Activated naive CD8-positive, alpha-beta T cell (primary cell): ENCODE measurements around the gene LYRM7.

Experiments used
- H3K27ac Mint-ChIP-seq: one replicate; pipeline ENCODE4 v1.8.0; 2021; ENCODE audit warnings: mixed read lengths
- H3K27me3 Mint-ChIP-seq: one replicate; pipeline ENCODE4 v1.8.0; 2021; ENCODE audit warnings: mixed read lengths
- H3K36me3 Mint-ChIP-seq: one replicate; pipeline ENCODE4 v1.8.0; 2021; ENCODE audit warnings: mixed read lengths
- H3K4me1 Mint-ChIP-seq: one replicate; pipeline ENCODE4 v1.8.0; 2021; ENCODE audit warnings: low read depth, mixed read lengths
- H3K4me3 Mint-ChIP-seq: one replicate; pipeline ENCODE4 v1.8.0; 2021; ENCODE audit warnings: mild to moderate bottlenecking, mixed read lengths
- H3K9me3 Mint-ChIP-seq: one replicate; pipeline ENCODE4 v1.8.0; 2021; ENCODE audit warnings: low read depth, mixed read lengths

LYRM7 gene

GRCh38 chr5:131198625-131199024 lies 27.9 kb downstream of the LYRM7 start:
- Mint-ChIP-seq H3K27ac (no peak overlapping the region), H3K36me3 (peaks cover 16% of the 10 kb centered on the region), H3K4me3 (no peak overlapping the region), H3K27me3 (no peaks in the 10 kb centered on the region), H3K9me3 (no peaks in the 10 kb centered on the region), H3K4me1 (peaks cover 20% of the 10 kb centered on the region)

GRCh38 chr5:131200560-131200959 lies 29.8 kb downstream of the LYRM7 start:
- no peak overlapping the region for H3K4me3 Mint-ChIP-seq
- H3K4me1 Mint-ChIP-seq: peaks cover 15% of the 10 kb centered on the region
- peaks cover 16% of the 10 kb centered on the region for H3K36me3 Mint-ChIP-seq
- no peaks in the 10 kb centered on the region for H3K9me3 Mint-ChIP-seq
- H3K27me3 Mint-ChIP-seq: no peaks in the 10 kb centered on the region
- H3K27ac Mint-ChIP-seq: no peak overlapping the region

- H3K27me3 Mint-ChIP-seq: no peaks in the 10 kb centered on the region
- no peak overlapping the region for H3K27ac Mint-ChIP-seq
- no peaks in the 10 kb centered on the region for H3K9me3 Mint-ChIP-seq
- H3K4me1 Mint-ChIP-seq: peaks cover 37% of the 10 kb centered on the region
- no peak overlapping the region for H3K4me3 Mint-ChIP-seq
- peaks cover 15% of the 10 kb centered on the region for H3K36me3 Mint-ChIP-seq
Observed at GRCh38 chr5:131204964-131205363, 34.2 kb downstream of the LYRM7 start.

- H3K4me3 Mint-ChIP-seq: no peak overlapping the region
- peaks cover 48% of the 10 kb centered on the region for H3K4me1 Mint-ChIP-seq
- H3K9me3 Mint-ChIP-seq: no peaks in the 10 kb centered on the region
- peaks cover 12% of the 10 kb centered on the region for H3K36me3 Mint-ChIP-seq
- no peaks in the 10 kb centered on the region for H3K27me3 Mint-ChIP-seq
- H3K27ac Mint-ChIP-seq: no peak overlapping the region
Observed at GRCh38 chr5:131206061-131206460, 35.3 kb downstream of the LYRM7 start.

DNA sequence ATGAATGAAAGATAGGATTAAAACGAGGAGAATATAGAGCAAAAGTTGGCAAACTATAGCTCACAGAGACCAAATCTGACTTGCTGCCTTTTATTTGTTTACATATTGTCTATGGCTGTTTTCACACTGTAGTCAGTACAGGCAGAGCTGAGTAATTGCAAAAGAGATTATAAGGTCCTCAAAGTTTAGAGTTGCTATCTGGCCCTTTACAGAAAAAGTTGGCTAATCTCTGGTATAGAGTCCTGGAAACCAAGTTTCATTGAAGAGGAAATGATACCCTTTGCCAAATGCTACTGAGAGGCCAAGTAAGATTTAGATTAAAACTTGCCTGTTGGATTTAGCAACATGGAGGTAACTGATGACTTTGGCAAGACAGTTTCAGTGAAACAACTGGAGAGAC lies 36.0 kb downstream of the LYRM7 start:
- Mint-ChIP-seq H3K27me3 (no peaks in the 10 kb centered on the region), H3K9me3 (no peaks in the 10 kb centered on the region), H3K4me3 (no peak overlapping the region), H3K36me3 (peaks cover 12% of the 10 kb centered on the region), H3K27ac (peak overlapping the region; percentile 51), H3K4me1 (peaks cover 53% of the 10 kb centered on the region)

GRCh38 chr5:131209175-131209505 lies 38.4 kb downstream of the LYRM7 start:
- Mint-ChIP-seq H3K4me1 (peaks cover 65% of the 10 kb centered on the region), H3K4me3 (peak overlapping the region; percentile 83), H3K9me3 (no peaks in the 10 kb centered on the region), H3K27me3 (no peaks in the 10 kb centered on the region), H3K27ac (peak overlapping the region; percentile 97), H3K36me3 (peaks cover 9% of the 10 kb centered on the region)

DNA sequence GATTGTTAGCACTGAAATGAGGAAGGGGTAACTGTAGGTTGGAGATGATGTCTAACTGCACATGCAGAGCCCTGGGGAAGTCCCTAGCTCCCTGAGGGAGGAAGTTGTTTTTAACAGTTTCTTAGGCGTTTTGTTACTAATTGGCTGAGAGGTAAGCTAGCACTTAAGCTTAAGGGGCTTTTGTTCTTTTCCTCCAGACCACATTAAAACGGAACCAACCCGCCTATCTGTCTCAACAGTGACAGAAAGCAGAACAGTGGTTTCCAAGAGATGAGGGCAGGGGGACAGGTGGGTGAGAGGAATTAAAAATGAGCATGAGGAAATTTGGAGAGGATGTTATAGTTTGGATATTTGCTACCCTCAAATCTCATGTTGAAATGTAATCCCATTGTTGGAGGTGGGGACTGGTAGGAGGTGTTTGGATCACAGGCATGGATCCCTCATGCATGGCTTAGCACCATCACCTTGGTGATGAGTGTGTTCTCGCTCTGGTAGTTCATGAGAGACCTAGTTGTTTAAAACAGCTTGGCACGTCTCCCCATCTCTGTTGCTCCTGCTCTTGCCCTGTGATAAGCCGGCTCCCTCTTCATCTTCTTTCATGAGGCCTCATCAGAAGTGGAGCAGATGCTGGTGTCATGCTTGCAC lies 38.9 kb downstream of the LYRM7 start:
- Mint-ChIP-seq H3K4me3 (peak overlapping the region; percentile 83), H3K36me3 (peaks cover 9% of the 10 kb centered on the region), H3K9me3 (no peaks in the 10 kb centered on the region), H3K27ac (peak overlapping the region; percentile 97), H3K27me3 (no peaks in the 10 kb centered on the region), H3K4me1 (peaks cover 69% of the 10 kb centered on the region)

DNA sequence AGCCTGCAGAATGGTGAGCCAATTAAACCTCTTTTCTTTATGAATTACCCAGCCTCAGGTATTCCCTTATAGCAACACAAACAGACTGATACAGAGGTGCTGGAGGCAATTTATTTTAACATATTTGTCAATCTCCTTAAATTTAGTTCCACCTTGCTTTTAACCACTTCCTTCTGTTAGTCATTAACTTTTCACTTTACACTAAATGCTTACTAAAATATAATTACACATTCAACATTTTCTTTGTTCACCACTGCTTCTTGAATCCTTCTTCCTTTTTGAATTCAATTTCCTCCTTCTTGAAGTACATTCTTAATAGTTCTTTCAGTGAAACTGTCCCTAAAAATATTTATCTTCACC lies 39.4 kb downstream of the LYRM7 start:
- Mint-ChIP-seq H3K4me1 (peaks cover 73% of the 10 kb centered on the region), H3K27me3 (no peaks in the 10 kb centered on the region), H3K9me3 (no peaks in the 10 kb centered on the region)

GRCh38 chr5:131211669-131212068 lies 40.9 kb downstream of the LYRM7 start:
- Mint-ChIP-seq H3K4me3 (no peak overlapping the region), H3K36me3 (peaks cover 2% of the 10 kb centered on the region), H3K27me3 (no peaks in the 10 kb centered on the region), H3K27ac (peak overlapping the region; percentile 64), H3K9me3 (no peaks in the 10 kb centered on the region), H3K4me1 (peaks cover 72% of the 10 kb centered on the region)

More for the DNA sequence above, 39.4 kb downstream of the LYRM7 start:
- Mint-ChIP-seq H3K4me3 (peak overlapping the region; percentile 83), H3K36me3 (peaks cover 7% of the 10 kb centered on the region), H3K27ac (peak overlapping the region; percentile 97)

DNA sequence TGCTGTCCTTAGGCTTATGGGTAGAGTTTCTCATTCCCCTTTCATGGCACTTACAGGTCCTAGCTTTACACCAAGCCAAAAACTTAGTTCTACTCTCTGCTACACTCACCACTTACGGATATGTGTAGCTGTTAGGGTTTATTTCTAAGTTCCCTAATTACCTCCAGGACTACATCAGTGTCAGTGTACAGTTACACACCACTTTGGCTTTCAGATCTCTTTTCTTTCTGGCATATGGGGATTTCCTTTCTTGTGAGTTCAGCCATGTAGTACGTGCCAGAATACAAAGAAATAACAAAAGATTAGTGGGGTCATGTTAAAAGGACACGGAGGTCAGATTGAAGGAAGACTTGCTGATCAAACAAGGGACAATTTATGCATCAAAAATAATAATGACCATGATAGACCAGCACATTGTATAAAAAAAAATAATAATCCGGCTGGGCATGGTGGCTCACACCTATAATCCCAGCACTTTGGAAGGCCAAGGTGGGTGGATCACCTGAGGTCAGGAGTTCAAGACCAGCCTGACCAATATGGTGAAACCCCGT lies 41.8 kb downstream of the LYRM7 start:
- H3K4me3 Mint-ChIP-seq: peak overlapping the region; percentile 38
- peaks cover 3% of the 10 kb centered on the region for H3K36me3 Mint-ChIP-seq
- no peaks in the 10 kb centered on the region for H3K9me3 Mint-ChIP-seq
- H3K27ac Mint-ChIP-seq: peak overlapping the region; percentile 93
- no peaks in the 10 kb centered on the region for H3K27me3 Mint-ChIP-seq
- H3K4me1 Mint-ChIP-seq: peaks cover 67% of the 10 kb centered on the region

DNA sequence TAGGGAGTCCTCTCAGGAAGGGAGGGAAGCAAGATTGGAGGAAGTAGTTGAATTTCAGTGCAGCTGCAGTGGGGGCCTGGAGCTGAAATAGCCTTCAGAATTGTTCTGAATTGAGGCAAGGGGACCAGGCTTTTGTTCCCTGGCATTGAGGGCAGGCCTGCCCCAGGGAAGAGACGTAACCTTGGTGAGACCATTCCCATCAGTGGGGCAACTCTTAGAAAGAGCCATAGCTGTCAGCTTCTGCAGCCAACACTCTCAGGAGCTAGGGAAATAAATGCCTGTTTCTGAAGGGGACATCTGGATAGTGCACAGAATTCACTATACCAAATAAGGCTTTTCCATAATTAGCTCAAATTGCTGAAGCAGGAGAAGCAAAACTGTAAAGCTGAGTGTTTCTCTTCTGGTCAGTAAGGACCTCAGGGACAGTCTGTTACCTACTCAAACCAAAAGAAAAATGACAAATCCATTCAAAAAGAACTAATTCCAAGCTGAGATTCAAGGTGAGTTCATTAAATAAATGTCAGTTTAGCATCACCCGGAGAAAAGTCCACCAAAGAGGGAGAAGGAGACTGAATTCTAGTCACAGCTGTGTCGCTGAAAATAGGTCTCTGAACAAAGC lies 44.0 kb downstream of the LYRM7 start:
- Mint-ChIP-seq H3K4me1 (peaks cover 65% of the 10 kb centered on the region), H3K9me3 (no peaks in the 10 kb centered on the region), H3K27ac (peak overlapping the region; percentile 22), H3K27me3 (no peaks in the 10 kb centered on the region), H3K36me3 (peaks cover 3% of the 10 kb centered on the region), H3K4me3 (no peak overlapping the region)

GRCh38 chr5:131217791-131218190 lies 47.0 kb downstream of the LYRM7 start:
- peaks cover 3% of the 10 kb centered on the region for H3K36me3 Mint-ChIP-seq
- H3K4me3 Mint-ChIP-seq: no peak overlapping the region
- H3K4me1 Mint-ChIP-seq: peaks cover 40% of the 10 kb centered on the region
- no peak overlapping the region for H3K27ac Mint-ChIP-seq
- no peaks in the 10 kb centered on the region for H3K27me3 Mint-ChIP-seq
- H3K9me3 Mint-ChIP-seq: no peaks in the 10 kb centered on the region

DNA sequence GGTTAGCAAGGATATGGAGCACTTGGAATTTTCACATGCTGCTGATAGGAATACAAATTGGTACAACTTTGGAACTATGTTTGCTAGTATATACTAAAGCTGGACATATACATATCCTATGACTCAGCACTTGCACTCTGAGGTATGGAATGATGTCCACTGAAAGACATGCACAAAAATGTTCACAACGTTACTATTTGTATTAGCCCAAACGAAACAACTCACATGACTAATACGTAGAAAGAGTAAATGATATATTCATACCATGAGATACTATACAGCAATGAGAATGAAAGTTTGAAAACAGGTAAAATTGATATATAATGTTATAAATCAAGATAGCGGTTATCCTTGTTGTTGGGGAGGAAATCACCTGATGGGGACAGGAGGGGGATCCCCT lies 47.6 kb downstream of the LYRM7 start:
- Mint-ChIP-seq H3K27ac (no peak overlapping the region), H3K4me1 (peaks cover 39% of the 10 kb centered on the region), H3K9me3 (no peaks in the 10 kb centered on the region), H3K4me3 (no peak overlapping the region), H3K36me3 (peaks cover 3% of the 10 kb centered on the region), H3K27me3 (no peaks in the 10 kb centered on the region)

DNA sequence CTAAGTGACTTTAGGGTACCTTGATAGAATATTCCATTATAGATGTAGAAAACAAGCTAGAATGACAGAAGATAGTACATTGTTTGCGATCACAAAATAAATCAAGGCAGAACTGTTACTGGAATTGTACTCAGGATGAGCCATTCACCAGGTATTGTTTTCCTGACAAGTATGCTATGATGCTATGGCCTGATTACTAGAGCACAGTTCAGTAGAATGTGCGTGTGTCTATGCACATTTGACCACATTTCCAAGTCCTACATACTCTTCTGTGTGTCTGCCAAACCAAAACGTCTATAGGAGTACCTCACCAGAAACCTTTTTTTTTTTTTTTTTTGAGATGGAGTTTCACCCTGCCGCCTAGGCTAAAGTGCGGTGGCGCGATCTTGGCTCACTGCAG lies 49.8 kb downstream of the LYRM7 start:
- H3K9me3 Mint-ChIP-seq: no peaks in the 10 kb centered on the region
- H3K27ac Mint-ChIP-seq: no peak overlapping the region
- H3K27me3 Mint-ChIP-seq: no peaks in the 10 kb centered on the region

GRCh38 chr5:131221008-131221703 lies 50.4 kb downstream of the LYRM7 start:
- no peak overlapping the region for H3K4me3 Mint-ChIP-seq
- H3K4me1 Mint-ChIP-seq: peaks cover 19% of the 10 kb centered on the region
- no peak overlapping the region for H3K27ac Mint-ChIP-seq
- H3K27me3 Mint-ChIP-seq: no peaks in the 10 kb centered on the region
- no peaks in the 10 kb centered on the region for H3K9me3 Mint-ChIP-seq
- H3K36me3 Mint-ChIP-seq: peaks cover 3% of the 10 kb centered on the region

More for the DNA sequence above, 49.8 kb downstream of the LYRM7 start:
- Mint-ChIP-seq H3K4me3 (no peak overlapping the region), H3K4me1 (peaks cover 21% of the 10 kb centered on the region), H3K36me3 (peaks cover 3% of the 10 kb centered on the region)
